Activated T-helper 2 cell treated with anti-CD3 and anti-CD28 coated beads, Interferon-gamma antibody, Interleukin-2, Interleukin-4, amounts not matched to agents 10 μg/mL and 5 μg/mL and 100 μg/mL, durations not matched to agents 14 hours and 24 hours and 36 hours (primary cell): ENCODE data around the gene ANAPC15. TPM values are rescaled to one million over a fixed set of nuclear protein-coding genes. Genes with fewer than 3 reads are reported as not detected.
"Not testable (repeated sequence)": the region's sequence is repeated elsewhere in the genome, so short reads cannot be mapped to it uniquely, and the experiment has no call there.

ENCODE experiments used
- DNase-seq: peaks from one replicate; pipeline ENCODE4 v3.0.0; 2021; ENCODE audit warnings: low spot score
- H3K27ac Mint-ChIP-seq: one replicate; pipeline ENCODE4 v1.8.0; 2021; ENCODE audit warnings: mixed read lengths
- H3K27me3 Mint-ChIP-seq: one replicate; pipeline ENCODE4 v1.8.0; 2021; ENCODE audit warnings: low read depth, mixed read lengths
- H3K36me3 Mint-ChIP-seq: one replicate; pipeline ENCODE4 v1.8.0; 2021; ENCODE audit warnings: low read depth, mixed read lengths
- H3K4me1 Mint-ChIP-seq: one replicate; pipeline ENCODE4 v1.8.0; 2021; ENCODE audit warnings: low read depth, mixed read lengths
- H3K4me3 Mint-ChIP-seq: one replicate; pipeline ENCODE4 v1.8.0; 2021; ENCODE audit warnings: low read depth, mild to moderate bottlenecking, moderate library complexity, mixed read lengths
- H3K9me3 Mint-ChIP-seq: one replicate; pipeline ENCODE4 v1.8.0; 2021; ENCODE audit warnings: mixed read lengths
- intact Hi-C: fragments of 100-400 bp; cut with micrococcal nuclease; formaldehyde crosslinking; loops from one replicate; pipeline ENCODE4 v1.15.1; 2023
- total RNA-seq: library from RNA; stranded (reverse); gene quantifications from 2 replicates; pipeline ENCODE4 v1.2.3, GENCODE V29; 2022

The ANAPC15 gene
- total RNA-seq, 1 donor from 2014 or later = 67.9 TPM

GRCh38 chr11:72140661-72141060 lies 28.2 kb upstream of the ANAPC15 start:
- Mint-ChIP-seq H3K9me3 (peaks cover 15% of the 10 kb centered on the region), H3K4me3 (peak overlapping the region; percentile 35), H3K27ac (peak overlapping the region; percentile 92), H3K27me3 (no peaks in the 10 kb centered on the region), H3K36me3 (peaks cover 10% of the 10 kb centered on the region), H3K4me1 (peaks cover 37% of the 10 kb centered on the region)
- no peak for DNase-seq
- intact Hi-C loops = loop anchor here (1.0 to 5.0 kb wide), 5 partner anchors 28 to 98 kb away; partner anchors contain the start of genes ANAPC15 and LAMTOR1

GRCh38 chr11:72139500-72139899 lies 27.0 kb upstream of the ANAPC15 start:
- intact Hi-C loops = no loop called here

GRCh38 chr11:72138821-72139390 lies 26.4 kb upstream of the ANAPC15 start:
- no peak overlapping the region for H3K27ac Mint-ChIP-seq
- H3K27me3 Mint-ChIP-seq = no peaks in the 10 kb centered on the region
- H3K4me3 Mint-ChIP-seq = no peak overlapping the region
- peaks cover 15% of the 10 kb centered on the region for H3K9me3 Mint-ChIP-seq
- H3K4me1 Mint-ChIP-seq = peaks cover 36% of the 10 kb centered on the region
- DNase-seq = no peak
- peaks cover 10% of the 10 kb centered on the region for H3K36me3 Mint-ChIP-seq
- intact Hi-C loops = no loop called here

More at GRCh38 chr11:72139500-72139899, 27.0 kb upstream of the ANAPC15 start:
- peaks cover 37% of the 10 kb centered on the region for H3K4me1 Mint-ChIP-seq
- H3K27me3 Mint-ChIP-seq = no peaks in the 10 kb centered on the region
- no peak overlapping the region for H3K4me3 Mint-ChIP-seq
- H3K9me3 Mint-ChIP-seq = peaks cover 15% of the 10 kb centered on the region
- peaks cover 10% of the 10 kb centered on the region for H3K36me3 Mint-ChIP-seq
- H3K27ac Mint-ChIP-seq = peak overlapping the region; percentile 58
- DNase-seq = no peak

GRCh38 chr11:72136684-72137262 lies 24.3 kb upstream of the ANAPC15 start:
- peaks cover 15% of the 10 kb centered on the region for H3K9me3 Mint-ChIP-seq

GRCh38 chr11:72135891-72136683 lies 23.6 kb upstream of the ANAPC15 start:
- no peak for DNase-seq
- Mint-ChIP-seq H3K4me1 (peaks cover 19% of the 10 kb centered on the region), H3K36me3 (peaks cover 10% of the 10 kb centered on the region), H3K9me3 (peaks cover 15% of the 10 kb centered on the region), H3K27me3 (peaks cover 15% of the 10 kb centered on the region), H3K27ac (peak overlapping the region; percentile 81), H3K4me3 (no peak overlapping the region)
- intact Hi-C loops = no loop called here

More at GRCh38 chr11:72136684-72137262, 24.3 kb upstream of the ANAPC15 start:
- no peak for DNase-seq
- Mint-ChIP-seq H3K36me3 (peaks cover 10% of the 10 kb centered on the region), H3K27ac (peak overlapping the region; percentile 81), H3K4me1 (peaks cover 26% of the 10 kb centered on the region), H3K4me3 (no peak overlapping the region), H3K27me3 (peaks cover 12% of the 10 kb centered on the region)
- intact Hi-C loops = no loop called here

- intact Hi-C loops, DNase-seq, H3K4me3 Mint-ChIP-seq: not testable (repeated sequence)
- peaks cover 15% of the 10 kb centered on the region for H3K27me3 Mint-ChIP-seq
- H3K9me3 Mint-ChIP-seq = peaks cover 15% of the 10 kb centered on the region
- peaks cover 10% of the 10 kb centered on the region for H3K36me3 Mint-ChIP-seq
- peak within 1 kb of the TSS; percentile 81 for H3K27ac Mint-ChIP-seq
- peaks cover 13% of the 10 kb centered on the region for H3K4me1 Mint-ChIP-seq
These were observed 23.0 kb upstream of the ANAPC15 start, which contains the start of gene FOLR3 for GRCh38 chr11:72135473-72135872. Gene FOLR3, plus strand, starts transcription at chr11:72135725. Its CDS starts 228 bp downstream, at chr11:72135953.

GRCh38 chr11:72132646-72133045 lies 20.2 kb upstream of the ANAPC15 start:
- peaks cover 17% of the 10 kb centered on the region for H3K36me3 Mint-ChIP-seq
- intact Hi-C loops = no loop called here
- no peak overlapping the region for H3K4me3 Mint-ChIP-seq
- peaks cover 29% of the 10 kb centered on the region for H3K9me3 Mint-ChIP-seq
- no peak overlapping the region for H3K27ac Mint-ChIP-seq
- H3K27me3 Mint-ChIP-seq = peaks cover 25% of the 10 kb centered on the region
- peaks cover 8% of the 10 kb centered on the region for H3K4me1 Mint-ChIP-seq
- no peak for DNase-seq

GRCh38 chr11:72129381-72129780 lies 16.9 kb upstream of the ANAPC15 start:
- no peak overlapping the region for H3K4me3 Mint-ChIP-seq
- H3K36me3 Mint-ChIP-seq = peaks cover 9% of the 10 kb centered on the region
- H3K4me1 Mint-ChIP-seq = no peaks in the 10 kb centered on the region
- H3K9me3 Mint-ChIP-seq = peaks cover 20% of the 10 kb centered on the region
- no peak for DNase-seq
- peaks cover 25% of the 10 kb centered on the region for H3K27me3 Mint-ChIP-seq
- H3K27ac Mint-ChIP-seq = no peak overlapping the region
- intact Hi-C loops = no loop called here

- H3K4me3 Mint-ChIP-seq = no peak overlapping the region
- peaks cover 11% of the 10 kb centered on the region for H3K36me3 Mint-ChIP-seq
- intact Hi-C loops = no loop called here
- H3K4me1 Mint-ChIP-seq = peaks cover 1% of the 10 kb centered on the region
- peaks cover 20% of the 10 kb centered on the region for H3K9me3 Mint-ChIP-seq
- H3K27me3 Mint-ChIP-seq = peaks cover 20% of the 10 kb centered on the region
- no peak for DNase-seq
- no peak overlapping the region for H3K27ac Mint-ChIP-seq
These were observed 15.4 kb upstream of the ANAPC15 start for GRCh38 chr11:72127923-72128322.

- intact Hi-C loops = no loop called here
- Mint-ChIP-seq H3K4me3 (no peak overlapping the region), H3K27ac (no peak overlapping the region), H3K9me3 (peaks cover 20% of the 10 kb centered on the region), H3K27me3 (peaks cover 12% of the 10 kb centered on the region), H3K36me3 (peaks cover 11% of the 10 kb centered on the region), H3K4me1 (peaks cover 1% of the 10 kb centered on the region)
- no peak for DNase-seq
These were observed 13.5 kb upstream of the ANAPC15 start for GRCh38 chr11:72125956-72126355.

GRCh38 chr11:72124046-72124445 lies 11.6 kb upstream of the ANAPC15 start:
- Mint-ChIP-seq H3K4me3 (no peak overlapping the region), H3K4me1 (peaks cover 1% of the 10 kb centered on the region), H3K27me3 (peaks cover 6% of the 10 kb centered on the region), H3K27ac (no peak overlapping the region), H3K36me3 (peaks cover 8% of the 10 kb centered on the region), H3K9me3 (peaks cover 15% of the 10 kb centered on the region)
- intact Hi-C loops = no loop called here
- no peak for DNase-seq

GRCh38 chr11:72123117-72123653 lies 10.7 kb upstream of the ANAPC15 start:
- Mint-ChIP-seq H3K4me3 (no peak overlapping the region), H3K9me3 (peaks cover 7% of the 10 kb centered on the region), H3K36me3 (peaks cover 2% of the 10 kb centered on the region), H3K27ac (no peak overlapping the region), H3K4me1 (peaks cover 1% of the 10 kb centered on the region), H3K27me3 (peaks cover 2% of the 10 kb centered on the region)
- intact Hi-C loops = no loop called here
- DNase-seq = no peak
